HG03039 (cell line): ENCODE results near the gene VAC14.

Experiments used
- ATAC-seq: cut with Tn5 transposase; IDR thresholded peaks from one replicate; pipeline ENCODE4 v1.9.1; 2021; ENCODE audit warnings: mild to moderate bottlenecking, moderate library complexity; ENCODE audit not compliant: unreplicated experiment

Gene VAC14

GRCh38 chr16:70664325-70665112 is 136.4 kb downstream of the VAC14 start:
- no peak for ATAC-seq

GRCh38 chr16:70663524-70664324 is 137.2 kb downstream of the VAC14 start:
- ATAC-seq, result no peak

- ATAC-seq, result no peak
Observed at GRCh38 chr16:70662991-70663523, 137.9 kb downstream of the VAC14 start.

GRCh38 chr16:70661918-70662641 is 138.9 kb downstream of the VAC14 start:
- ATAC-seq, result no peak

GRCh38 chr16:70661534-70661917 is 139.4 kb downstream of the VAC14 start:
- no peak for ATAC-seq

- ATAC-seq, result no peak
Observed at GRCh38 chr16:70660672-70661350, 140.1 kb downstream of the VAC14 start.

- no peak for ATAC-seq
Observed at GRCh38 chr16:70659953-70660671, 140.8 kb downstream of the VAC14 start.

- ATAC-seq, result no peak
Observed at GRCh38 chr16:70659546-70659945, 141.4 kb downstream of the VAC14 start.

GRCh38 chr16:70658921-70659320 is 142.0 kb downstream of the VAC14 start:
- no peak for ATAC-seq

GRCh38 chr16:70657956-70658355 is 143.0 kb downstream of the VAC14 start:
- ATAC-seq, result no peak

GRCh38 chr16:70656712-70657263 is 144.2 kb downstream of the VAC14 start:
- no peak for ATAC-seq

- ATAC-seq, result no peak
Observed at GRCh38 chr16:70656065-70656711, 144.8 kb downstream of the VAC14 start.

GRCh38 chr16:70653809-70654771 is 146.9 kb downstream of the VAC14 start:
- no peak for ATAC-seq

GRCh38 chr16:70653406-70653805 is 147.6 kb downstream of the VAC14 start:
- no peak for ATAC-seq

GRCh38 chr16:70652322-70652721 is 148.6 kb downstream of the VAC14 start:
- no peak for ATAC-seq

GRCh38 chr16:70651524-70651923 is 149.4 kb downstream of the VAC14 start:
- ATAC-seq, result no peak

- no peak for ATAC-seq
Observed at GRCh38 chr16:70650216-70650615, 150.7 kb downstream of the VAC14 start.

GRCh38 chr16:70649300-70649699 is 151.7 kb downstream of the VAC14 start:
- no peak for ATAC-seq
